Fibroblast of mammary gland (primary cell): ENCODE results near the gene DNASE1L3.
"Not testable (repeated sequence)": the region's sequence is repeated elsewhere in the genome, so short reads cannot be mapped to it uniquely, and the experiment has no call there.

Experiments used
- DNase-seq: peaks from one replicate; pipeline ENCODE4 v3.0.0-alpha.2; 2010; ENCODE audit warnings: low read depth
- H3K4me3 ChIP-seq: 2 replicates; pipeline ENCODE4 v1.5.1; 2011; ENCODE audit warnings: low read depth, mild to moderate bottlenecking, low read length, moderate library complexity; ENCODE audit not compliant: control insufficient read depth
- CTCF ChIP-seq: conservative IDR thresholded peaks from 2 replicates; pipeline ENCODE4 v1.5.1; 2011; ENCODE audit warnings: low read depth, low read length, inconsistent platforms; ENCODE audit not compliant: control insufficient read depth, insufficient read depth

The DNASE1L3 gene

GRCh38 chr3:58251631-58252035 lies 40.9 kb upstream of the DNASE1L3 start:
- no peak overlapping the region for H3K4me3 ChIP-seq
- TF ChIP-seq CTCF, result no peak
- peak; percentile 56 for DNase-seq

- DNase-seq, result no peak
- no peak for TF ChIP-seq CTCF
Observed at GRCh38 chr3:58250093-58250707, 39.4 kb upstream of the DNASE1L3 start.

GRCh38 chr3:58249358-58250092 lies 38.8 kb upstream of the DNASE1L3 start:
- DNase-seq, result peak; percentile 18

More at GRCh38 chr3:58250093-58250707, 39.4 kb upstream of the DNASE1L3 start:
- H3K4me3 ChIP-seq, result no peak overlapping the region

GRCh38 chr3:58246148-58247047 lies 35.6 kb upstream of the DNASE1L3 start:
- no peak for DNase-seq
- no peak overlapping the region for H3K4me3 ChIP-seq
- TF ChIP-seq CTCF, result no peak

More at GRCh38 chr3:58249358-58250092, 38.8 kb upstream of the DNASE1L3 start:
- peak; percentile 35 for TF ChIP-seq CTCF
- H3K4me3 ChIP-seq, result no peak overlapping the region

- H3K4me3 ChIP-seq, result no peak overlapping the region
- DNase-seq, result no peak
Observed at GRCh38 chr3:58243976-58244585, 33.3 kb upstream of the DNASE1L3 start.

GRCh38 chr3:58242860-58243259 lies 32.1 kb upstream of the DNASE1L3 start:
- DNase-seq, result not testable (repeated sequence)

More at GRCh38 chr3:58243976-58244585, 33.3 kb upstream of the DNASE1L3 start:
- TF ChIP-seq CTCF, result no peak

More at GRCh38 chr3:58242860-58243259, 32.1 kb upstream of the DNASE1L3 start:
- H3K4me3 ChIP-seq, result not testable (repeated sequence)
